GM21390 (cell line): Measurements from ENCODE around the gene GLCE.
"Not testable (repeated sequence)": the region's sequence is repeated elsewhere in the genome, so short reads cannot be mapped to it uniquely, and the experiment has no call there.

ENCODE experiments used
- ATAC-seq: cut with Tn5 transposase; IDR thresholded peaks from one replicate; pipeline ENCODE4 v1.9.1; 2021; ENCODE audit not compliant: unreplicated experiment

Gene GLCE

DNA sequence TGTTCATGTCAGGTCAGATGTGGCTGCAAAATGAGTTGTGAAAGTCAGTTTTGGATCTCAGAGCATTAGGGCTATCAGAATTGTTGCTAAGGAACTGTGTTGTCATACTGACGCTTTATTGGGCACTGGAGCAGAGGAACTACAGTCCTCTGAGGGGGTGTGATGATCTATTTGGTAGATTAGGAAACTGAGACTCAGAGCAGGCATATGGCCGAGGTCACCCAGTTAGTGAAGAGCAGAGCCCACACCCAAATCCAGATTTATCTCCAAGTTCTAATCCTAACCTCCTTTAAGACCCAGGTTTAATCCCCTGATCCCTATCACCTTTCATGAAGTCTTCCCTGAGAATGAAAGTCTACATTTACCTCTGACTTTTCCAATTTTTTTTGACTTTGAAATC lies 25.6 kb upstream of the GLCE start:
- no peak for ATAC-seq

DNA sequence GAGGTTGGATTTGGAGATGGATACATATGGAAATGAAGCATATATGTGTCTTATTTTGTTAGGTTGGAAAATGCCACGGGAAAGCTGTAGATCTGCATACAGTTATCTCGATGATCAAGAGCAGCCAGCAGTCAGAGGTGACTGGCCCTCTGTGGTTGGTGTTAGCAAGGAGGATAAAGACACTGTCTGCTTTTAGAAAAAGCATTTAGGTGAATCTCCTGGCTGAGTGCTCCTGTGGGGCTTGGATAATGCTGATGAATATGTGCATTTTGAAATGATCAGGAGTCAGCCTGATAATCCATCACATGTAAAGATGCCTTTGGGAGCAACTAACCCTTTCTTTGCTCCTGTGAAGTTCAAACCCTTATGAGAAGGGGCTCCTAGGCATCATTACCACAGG lies 24.9 kb upstream of the GLCE start:
- ATAC-seq, result no peak

DNA sequence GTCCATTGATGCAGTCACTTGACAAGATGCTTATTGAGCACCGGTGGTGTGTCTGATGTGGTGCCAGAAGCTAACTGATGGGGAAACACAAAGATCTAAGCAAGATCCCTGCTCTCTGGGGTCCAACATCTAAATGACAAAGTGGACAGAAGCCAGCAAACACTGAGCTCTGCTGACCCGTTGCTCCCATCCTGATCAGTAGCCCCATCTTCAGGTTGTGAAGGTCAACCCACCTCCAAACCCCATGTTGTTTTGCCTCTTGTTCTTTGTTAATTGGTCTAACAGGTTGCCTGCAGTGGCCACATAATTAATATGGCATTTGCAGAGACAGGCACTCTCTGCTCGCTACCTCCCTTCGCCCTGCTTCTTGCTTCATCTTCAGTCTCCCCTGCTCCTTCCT lies 21.5 kb upstream of the GLCE start:
- ATAC-seq, result no peak

- no peak for ATAC-seq
Observed at GRCh38 chr15:69140306-69140705, 20.1 kb upstream of the GLCE start.

DNA sequence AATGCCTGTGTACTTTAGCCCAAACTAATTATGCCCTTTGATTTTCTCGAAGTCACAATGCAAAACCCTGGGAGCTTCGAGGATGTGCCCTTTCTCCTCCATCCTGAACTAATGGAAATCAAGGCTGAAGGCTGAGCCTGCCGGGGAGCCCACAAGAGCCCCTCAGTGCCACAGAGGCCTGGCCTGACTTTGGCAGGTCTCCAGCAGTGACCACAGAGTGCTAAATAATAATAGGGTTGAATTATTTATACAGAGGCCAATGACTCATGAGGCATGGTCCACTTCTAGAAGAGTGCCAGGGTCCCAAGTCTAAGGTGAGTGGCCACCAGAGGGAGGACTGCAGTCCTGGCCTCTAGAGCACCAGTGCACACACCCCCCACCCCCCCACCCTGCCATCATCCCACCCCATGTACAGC lies 19.1 kb upstream of the GLCE start:
- ATAC-seq, result no peak

DNA sequence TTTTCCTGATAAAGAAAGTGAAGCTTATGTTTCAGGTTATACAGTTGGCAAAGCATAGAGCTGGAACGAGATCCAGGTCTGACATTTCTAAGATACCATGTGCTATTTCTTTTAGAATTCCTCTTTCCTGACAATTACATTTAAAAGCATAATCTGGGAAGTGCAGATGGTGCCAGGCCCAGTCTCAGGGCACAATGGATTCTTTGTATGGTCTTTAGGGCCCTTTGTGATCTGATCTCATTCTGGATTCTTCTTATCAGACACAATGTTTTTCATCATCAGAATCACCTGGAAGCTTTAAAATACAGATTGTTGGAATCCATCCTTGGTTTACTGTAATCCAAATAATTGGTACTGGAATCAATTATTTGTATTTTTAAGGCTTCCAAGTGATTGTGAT lies 18.6 kb upstream of the GLCE start:
- ATAC-seq, result no peak

DNA sequence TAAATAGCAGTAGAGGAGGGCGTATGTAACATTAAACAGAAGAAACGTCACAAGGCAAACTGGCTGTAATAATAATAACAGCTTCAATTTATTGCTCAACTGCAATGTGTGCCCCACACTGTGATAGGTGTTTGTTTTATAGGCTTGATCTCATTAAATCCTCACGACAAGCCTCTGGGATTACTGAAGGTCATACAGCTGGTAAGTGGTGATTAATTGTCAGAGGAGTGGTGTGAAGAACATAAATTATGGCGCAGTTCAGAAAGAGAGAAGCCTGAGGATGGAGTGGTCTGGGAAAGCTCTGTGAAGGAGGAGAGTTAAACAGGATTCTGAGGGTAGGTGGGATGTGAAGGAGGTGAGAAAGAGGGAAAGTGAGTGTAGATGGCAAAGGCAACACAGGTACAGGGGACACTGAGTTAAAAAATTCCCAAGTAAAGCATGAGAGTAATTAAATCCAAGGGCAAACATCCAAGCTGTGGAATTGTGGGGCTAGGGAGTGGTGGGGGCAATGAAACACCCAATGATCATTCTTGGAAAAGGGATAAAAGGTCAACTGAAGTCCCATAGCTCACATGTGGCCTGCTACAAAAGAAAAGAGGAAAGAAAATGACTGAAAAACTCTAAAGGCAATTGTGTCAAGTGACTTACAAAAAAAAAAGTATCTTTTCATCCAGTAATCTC lies 16.5 kb upstream of the GLCE start:
- no peak for ATAC-seq

DNA sequence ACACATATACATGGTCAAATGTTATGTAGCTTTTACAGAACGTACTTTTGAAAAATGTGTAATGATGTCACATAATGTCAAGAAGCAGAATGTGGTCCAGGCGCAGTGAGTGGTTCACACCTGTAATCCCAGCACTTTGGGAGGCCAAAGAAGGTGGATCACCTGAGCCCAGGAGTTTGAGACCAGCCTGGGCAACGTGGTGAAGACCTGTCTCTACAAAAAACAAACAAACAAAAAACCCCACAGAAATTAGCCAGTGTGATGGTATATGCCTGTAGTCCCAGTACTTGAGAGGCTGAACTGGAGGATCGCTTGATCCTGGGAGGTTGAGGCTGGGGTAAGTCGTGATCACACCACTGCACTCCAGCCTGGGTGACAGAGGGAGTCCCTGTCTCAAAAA lies 15.9 kb upstream of the GLCE start:
- ATAC-seq, result no peak

DNA sequence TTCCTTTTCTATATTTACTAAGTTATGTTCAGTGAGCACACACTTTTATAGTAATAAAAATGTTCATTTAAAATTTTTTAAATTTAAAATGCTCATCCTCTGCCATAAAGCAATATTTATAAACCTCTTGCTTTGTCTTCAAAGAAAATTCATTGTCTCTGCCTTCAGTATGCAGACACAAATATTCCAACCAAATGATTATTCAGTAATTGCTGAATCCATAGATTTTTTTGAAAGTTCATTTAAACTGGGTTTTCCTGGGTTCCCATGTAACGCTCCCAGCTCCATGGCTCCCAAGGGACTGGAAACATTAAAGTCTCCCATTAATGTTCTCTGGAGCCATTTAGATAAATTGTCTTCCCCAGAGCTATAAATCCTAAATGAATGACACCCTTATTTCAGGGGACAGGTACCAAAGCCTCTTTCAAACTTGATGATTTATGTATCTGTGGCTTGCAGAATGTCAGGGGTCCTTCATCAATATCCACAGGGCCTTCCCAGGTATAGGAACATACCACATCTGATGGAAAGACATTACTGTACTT lies 15.2 kb upstream of the GLCE start:
- ATAC-seq, result no peak

GRCh38 chr15:69145694-69146492 lies 14.5 kb upstream of the GLCE start:
- no peak for ATAC-seq

DNA sequence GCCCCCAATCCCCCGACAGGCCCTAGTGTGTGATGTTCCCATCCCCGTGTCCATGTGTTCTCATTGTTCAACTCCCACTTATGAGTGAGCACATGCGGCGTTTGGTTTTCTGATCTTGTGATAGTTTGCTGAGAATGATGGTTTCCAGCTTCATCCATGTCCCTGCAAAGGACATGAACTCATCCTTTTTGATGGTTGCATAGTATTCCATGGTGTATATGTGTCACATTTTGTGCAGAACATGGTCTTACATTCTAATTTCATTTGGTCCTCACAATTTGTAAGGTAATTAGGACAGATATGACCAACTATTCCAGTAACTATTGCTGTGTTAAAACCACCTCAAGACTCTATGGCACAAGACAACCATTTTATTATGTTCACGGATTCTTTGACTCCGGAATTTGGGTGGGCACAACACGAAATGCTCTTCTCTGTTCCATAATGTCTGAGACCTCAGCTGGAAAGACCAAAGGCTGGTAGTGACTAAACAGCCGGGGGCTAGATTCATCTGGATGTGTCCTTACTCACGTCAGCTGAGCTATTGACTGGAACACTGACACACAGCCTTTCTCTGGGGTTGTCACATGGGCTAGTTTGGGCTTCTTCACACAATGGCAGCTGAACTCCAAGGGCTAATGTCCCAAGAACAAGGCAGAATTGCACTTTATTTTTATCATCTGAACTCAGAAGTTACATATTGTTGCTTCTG lies 13.6 kb upstream of the GLCE start:
- no peak for ATAC-seq

DNA sequence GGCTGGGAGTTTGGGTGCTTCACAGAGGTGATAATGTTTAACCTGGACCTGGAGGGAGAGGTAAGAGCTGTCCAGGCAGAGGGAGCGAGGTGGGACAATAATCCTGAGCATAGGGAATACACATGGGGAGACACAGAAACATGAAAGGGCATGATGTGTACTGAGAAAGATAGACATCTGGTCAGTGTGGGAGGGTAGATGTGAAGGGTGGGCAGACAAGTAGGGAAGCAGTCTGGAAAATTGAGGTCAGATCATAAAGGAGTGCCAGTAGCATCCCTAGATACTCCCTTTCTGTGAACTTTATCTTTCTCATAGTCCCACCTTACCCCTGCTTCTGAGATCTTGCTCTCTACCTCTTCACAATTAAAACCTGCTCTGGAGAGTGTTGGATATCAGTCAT lies 12.0 kb upstream of the GLCE start:
- no peak for ATAC-seq

DNA sequence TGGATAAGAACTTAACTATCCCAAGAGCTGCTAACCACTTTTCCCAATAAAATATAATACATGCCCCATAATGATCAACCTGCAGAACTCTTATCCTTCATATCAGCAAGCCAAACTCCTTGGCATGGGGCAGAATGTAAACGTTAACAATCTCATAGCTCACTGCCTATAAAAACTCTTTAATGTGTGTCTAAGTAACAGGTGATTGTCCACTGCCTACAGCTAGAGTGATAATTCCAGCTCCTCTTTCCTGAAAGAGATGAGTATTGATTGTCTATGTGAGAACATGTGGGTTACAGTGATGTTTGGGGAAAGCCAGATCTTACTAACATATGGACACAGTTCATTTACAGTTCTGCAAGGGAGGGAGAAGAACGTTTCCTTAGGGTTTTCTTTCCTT lies 11.3 kb upstream of the GLCE start:
- ATAC-seq, result no peak

DNA sequence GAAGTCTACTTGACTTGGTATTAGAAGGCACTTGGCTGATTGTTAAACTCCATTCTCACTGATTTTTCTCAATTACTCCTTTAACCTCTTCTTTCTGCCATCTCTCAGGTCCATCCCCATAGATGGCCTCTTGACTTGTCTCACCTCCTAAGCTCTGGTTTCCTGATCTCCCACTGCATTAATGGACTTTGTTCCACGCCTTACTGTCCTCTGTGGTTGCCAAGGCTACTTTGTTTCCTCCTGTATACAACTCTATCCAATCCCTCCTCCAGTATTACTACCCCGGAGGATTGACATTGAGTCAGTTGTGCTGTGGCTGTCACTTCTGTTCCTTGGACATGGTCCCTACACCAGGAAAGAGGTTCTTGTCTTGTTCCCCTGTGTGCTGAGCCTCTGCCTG lies 10.6 kb upstream of the GLCE start:
- no peak for ATAC-seq

- no peak for ATAC-seq
Observed at GRCh38 chr15:69150336-69150735, 10.1 kb upstream of the GLCE start.

DNA sequence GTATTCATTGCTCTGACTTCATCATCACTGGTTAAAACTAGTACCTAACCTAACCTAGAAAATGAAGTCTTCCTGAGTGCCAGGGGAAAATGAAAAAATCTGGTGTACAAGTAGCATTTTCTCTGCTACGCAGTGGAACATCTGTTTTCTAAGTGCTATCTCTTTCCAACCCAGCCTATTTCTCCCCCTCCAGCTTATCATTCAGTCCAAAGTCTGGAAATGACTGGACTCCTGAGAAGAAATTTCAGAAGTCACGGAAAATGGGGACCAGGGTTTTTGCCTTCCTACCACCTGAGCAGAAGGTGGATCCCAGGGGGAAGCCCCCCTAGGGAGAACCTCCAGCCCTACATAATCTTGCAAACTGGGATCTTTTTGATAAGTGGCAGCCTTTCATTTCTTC lies 9.6 kb upstream of the GLCE start:
- no peak for ATAC-seq

DNA sequence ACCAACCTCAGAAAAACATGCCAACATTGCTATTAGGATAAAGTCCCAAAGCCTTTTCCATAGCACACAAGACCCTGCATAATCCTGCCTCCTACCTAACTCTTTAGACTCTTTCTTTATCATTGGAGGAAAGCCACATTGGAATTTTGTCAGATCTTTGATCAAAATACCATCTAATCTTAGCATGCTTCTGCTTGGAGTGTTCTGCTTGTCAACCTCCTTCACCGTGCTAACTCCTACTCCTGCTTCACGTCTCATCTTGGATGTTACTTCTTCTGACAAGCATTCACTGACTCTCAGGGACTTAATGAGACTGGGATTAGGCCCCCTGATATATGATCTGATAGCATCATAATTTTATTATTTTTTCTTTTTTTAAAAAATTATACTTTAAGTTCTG lies 7.4 kb upstream of the GLCE start:
- ATAC-seq, result no peak

DNA sequence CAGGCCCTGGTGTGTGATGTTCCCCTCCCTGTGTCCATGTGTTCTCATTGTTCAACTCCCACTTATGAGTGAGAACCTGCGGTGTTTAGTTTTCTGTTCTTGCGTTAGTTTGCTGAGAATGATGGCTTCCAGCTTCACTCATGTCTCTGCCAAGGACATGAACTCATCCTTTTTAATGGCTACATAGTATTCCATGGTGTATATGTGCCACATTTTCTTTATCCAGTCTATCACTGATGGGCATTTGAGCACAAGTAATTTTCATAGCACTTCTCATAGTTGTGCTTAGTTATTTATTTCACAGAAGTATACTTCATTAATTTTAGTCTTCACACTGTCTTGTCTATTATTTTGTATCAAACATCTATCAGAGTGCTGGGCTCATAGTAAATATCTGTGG lies 6.8 kb upstream of the GLCE start:
- ATAC-seq, result not testable (repeated sequence)

DNA sequence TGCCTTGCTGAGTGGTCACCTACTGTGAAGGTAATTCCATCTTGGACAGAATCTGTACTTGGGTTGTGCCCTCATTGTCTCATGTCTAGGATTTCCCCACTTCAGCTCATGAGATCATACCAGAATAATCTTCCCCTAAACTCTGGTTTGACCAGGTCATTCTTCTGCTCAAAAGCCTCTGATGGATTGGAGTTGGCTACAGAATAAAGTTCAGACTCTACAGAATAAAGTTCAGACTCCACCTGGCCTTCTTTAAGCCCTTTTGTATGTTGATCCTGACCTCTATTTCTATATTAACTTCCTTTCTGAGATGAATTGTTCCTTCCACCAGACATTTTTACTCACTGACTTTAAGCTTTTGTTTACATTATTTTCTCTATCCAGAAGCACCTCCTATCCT lies 6.4 kb upstream of the GLCE start:
- no peak for ATAC-seq

DNA sequence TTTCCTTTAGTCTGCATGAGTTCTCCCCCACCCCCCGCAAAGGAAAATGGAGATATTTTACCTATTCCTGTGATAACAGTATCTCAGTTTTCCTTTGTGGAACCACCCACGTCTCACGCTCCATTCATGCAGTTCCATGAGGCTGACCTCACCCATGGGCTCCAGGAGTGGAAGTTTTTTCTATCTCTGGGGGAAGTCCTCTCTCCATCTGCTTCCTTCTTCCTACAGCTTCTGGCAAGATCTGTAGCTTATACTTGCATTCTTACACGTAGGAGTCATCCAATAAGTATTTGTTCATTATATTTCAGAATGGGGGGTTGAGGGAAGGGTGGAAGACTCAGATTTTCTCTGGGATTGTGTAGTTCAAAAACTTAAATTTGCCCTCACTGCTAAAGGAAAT lies 5.8 kb upstream of the GLCE start:
- ATAC-seq, result no peak

GRCh38 chr15:69156736-69157381 lies 3.6 kb upstream of the GLCE start:
- ATAC-seq, result no peak
